WTC11 (cell line): ENCODE measurements around the gene CCDC88A.
"Not testable (repeated sequence)": the region's sequence is repeated elsewhere in the genome, so short reads cannot be mapped to it uniquely, and the experiment has no call there.

ENCODE experiments used
- CREB1 ChIP-seq: sonication (generic); formaldehyde crosslinking; IDR thresholded peaks from 2 replicates; pipeline ENCODE4 v1.8.0; 2023; ENCODE audit warnings: mild to moderate bottlenecking, missing genetic modification reagents
- IRF2 ChIP-seq: sonication (generic); formaldehyde crosslinking; IDR thresholded peaks from 2 replicates; pipeline ENCODE4 v1.8.0; 2022; ENCODE audit warnings: low read depth, missing genetic modification reagents, borderline replicate concordance
- SP1 ChIP-seq: sonication (generic); formaldehyde crosslinking; conservative IDR thresholded peaks from 2 replicates; pipeline ENCODE4 v1.8.1; 2022; ENCODE audit warnings: missing genetic modification reagents
- ZNF121 ChIP-seq: sonication (generic); formaldehyde crosslinking; IDR thresholded peaks from 2 replicates; pipeline ENCODE4 v1.8.0; 2023; ENCODE audit warnings: missing genetic modification reagents
- TF ChIP-seq, protein P1 (sequence below): fragments of 200-600 bp; IDR thresholded peaks from 2 replicates; pipeline ENCODE4 v1.8.0; 2022; ENCODE audit warnings: antibody characterized with exemption
- TF ChIP-seq, protein P2 (sequence below): sonication (generic); formaldehyde crosslinking; IDR thresholded peaks from 2 replicates; pipeline ENCODE4 v1.8.1; 2023; ENCODE audit warnings: mild to moderate bottlenecking, moderate library complexity, missing genetic modification reagents

DNA sequence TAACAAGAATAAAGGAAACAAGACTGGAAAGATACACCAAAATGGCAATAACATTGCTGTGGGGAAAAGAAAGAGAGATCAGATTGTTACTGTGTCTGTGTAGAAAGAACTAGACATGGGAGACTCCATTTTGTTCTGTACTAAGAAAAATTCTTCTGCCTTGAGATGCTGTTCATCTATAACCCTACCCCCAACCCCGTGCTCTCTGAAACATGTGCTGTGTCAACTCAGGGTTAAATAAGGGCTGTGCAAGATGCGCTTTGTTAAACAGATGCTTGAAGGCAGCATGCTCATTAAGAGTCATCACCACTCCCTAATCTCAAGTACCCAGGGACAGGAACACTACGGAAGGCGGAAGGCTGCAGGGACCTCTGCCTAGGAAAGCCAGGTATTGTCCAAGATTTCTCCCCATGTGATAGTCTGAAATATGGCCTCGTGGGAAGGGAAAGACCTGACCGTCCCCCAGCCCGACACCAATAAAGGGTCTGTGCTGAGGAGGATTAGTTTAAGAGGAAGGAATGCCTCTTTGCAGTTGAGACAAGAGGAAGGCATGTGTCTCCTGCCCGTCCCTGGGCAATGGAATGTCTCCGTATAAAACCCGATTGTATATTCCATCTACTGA, 140.3 kb downstream of the CCDC88A start:
- not testable (repeated sequence) for TF ChIP-seq SP1, CREB1, IRF2, ZNF121 (CRISPR knock-in tag)
- TF ChIP-seq, protein P1, sequence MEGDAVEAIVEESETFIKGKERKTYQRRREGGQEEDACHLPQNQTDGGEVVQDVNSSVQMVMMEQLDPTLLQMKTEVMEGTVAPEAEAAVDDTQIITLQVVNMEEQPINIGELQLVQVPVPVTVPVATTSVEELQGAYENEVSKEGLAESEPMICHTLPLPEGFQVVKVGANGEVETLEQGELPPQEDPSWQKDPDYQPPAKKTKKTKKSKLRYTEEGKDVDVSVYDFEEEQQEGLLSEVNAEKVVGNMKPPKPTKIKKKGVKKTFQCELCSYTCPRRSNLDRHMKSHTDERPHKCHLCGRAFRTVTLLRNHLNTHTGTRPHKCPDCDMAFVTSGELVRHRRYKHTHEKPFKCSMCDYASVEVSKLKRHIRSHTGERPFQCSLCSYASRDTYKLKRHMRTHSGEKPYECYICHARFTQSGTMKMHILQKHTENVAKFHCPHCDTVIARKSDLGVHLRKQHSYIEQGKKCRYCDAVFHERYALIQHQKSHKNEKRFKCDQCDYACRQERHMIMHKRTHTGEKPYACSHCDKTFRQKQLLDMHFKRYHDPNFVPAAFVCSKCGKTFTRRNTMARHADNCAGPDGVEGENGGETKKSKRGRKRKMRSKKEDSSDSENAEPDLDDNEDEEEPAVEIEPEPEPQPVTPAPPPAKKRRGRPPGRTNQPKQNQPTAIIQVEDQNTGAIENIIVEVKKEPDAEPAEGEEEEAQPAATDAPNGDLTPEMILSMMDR: not testable (repeated sequence)
- TF ChIP-seq, protein P2, sequence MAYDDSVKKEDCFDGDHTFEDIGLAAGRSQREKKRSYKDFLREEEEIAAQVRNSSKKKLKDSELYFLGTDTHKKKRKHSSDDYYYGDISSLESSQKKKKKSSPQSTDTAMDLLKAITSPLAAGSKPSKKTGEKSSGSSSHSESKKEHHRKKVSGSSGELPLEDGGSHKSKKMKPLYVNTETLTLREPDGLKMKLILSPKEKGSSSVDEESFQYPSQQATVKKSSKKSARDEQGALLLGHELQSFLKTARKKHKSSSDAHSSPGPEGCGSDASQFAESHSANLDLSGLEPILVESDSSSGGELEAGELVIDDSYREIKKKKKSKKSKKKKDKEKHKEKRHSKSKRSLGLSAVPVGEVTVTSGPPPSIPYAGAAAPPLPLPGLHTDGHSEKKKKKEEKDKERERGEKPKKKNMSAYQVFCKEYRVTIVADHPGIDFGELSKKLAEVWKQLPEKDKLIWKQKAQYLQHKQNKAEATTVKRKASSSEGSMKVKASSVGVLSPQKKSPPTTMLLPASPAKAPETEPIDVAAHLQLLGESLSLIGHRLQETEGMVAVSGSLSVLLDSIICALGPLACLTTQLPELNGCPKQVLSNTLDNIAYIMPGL: not testable (repeated sequence)
